ENCODE measurements around the gene CLK3.
A peak's percentile ranks its signal among the peaks of the same experiment; 100 is the strongest.
"Not testable (repeated sequence)": the region's sequence is repeated elsewhere in the genome, so short reads cannot be mapped to it uniquely, and the experiment has no call there.

The CLK3 gene

GRCh38 chr15:74615508-74616365 lies at the start of gene CLK3:
TSS of gene CLK3 (plus strand) at chr15:74615836. CDS start at chr15:74619197, 3,361 bp downstream.
- peak; percentile 96 for DNase-seq (ENCODE audit: low spot score)

DNA sequence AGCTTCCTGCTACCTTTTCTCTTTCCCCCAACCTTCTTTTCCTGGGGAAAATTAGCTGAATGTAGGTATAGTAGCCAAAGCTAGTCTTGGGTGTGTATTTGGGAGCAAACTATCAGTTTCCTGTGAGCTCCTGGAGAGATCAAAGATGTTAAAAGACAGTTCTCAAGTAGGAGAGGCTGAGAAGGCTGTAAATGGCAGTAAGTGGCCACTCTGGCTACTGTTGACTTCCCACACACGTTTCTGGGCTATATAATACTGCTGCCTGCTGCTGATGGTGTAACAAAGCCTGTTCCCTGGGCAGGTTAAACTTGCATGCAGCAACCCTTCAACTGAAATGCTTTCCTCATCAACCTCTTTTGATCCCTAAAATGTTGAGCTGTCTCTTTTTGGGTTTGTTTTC lies 47.0 kb upstream of the CLK3 start:
- no peak for DNase-seq (ENCODE audit: low spot score)

DNA sequence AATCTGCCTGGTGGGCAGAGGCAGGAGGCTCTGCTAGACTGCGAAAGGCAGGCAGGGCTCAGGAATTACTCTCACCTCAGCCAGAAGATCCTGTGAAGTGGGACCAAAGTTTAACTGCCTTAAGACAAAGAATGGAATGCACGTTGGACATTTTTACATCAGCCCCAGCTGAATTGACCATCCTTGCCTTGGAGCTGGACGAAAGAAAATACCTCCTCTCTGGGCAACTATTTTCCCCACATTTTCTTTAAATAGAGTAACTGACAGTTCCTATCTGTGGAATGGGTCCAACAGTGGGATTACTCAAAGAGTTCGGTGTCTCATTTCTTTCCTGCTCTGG lies 45.9 kb upstream of the CLK3 start:
- DNase-seq (ENCODE audit: low spot score): no peak

DNA sequence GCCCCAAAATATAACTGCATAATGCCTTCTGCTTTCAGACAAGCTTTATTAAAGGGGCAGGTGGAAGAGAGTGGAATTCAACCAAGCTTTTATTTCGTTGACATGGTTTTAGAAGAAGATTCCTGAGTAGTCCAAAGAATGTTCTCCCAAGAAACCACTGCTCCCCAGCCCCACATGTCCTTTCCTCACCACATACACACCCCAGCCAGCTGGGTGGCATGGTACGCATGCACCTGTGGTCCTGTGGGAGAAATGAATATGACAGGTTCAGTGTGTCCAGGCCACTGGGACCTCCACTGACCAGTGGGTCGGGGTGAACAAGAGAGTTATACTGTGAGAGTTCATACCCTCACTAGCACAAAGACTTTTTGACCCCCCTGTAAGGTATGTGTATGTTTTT lies 44.4 kb upstream of the CLK3 start:
- DNase-seq (ENCODE audit: low spot score): no peak

GRCh38 chr15:74573987-74574386 lies 41.6 kb upstream of the CLK3 start:
- no peak for DNase-seq (ENCODE audit: low spot score)

DNA sequence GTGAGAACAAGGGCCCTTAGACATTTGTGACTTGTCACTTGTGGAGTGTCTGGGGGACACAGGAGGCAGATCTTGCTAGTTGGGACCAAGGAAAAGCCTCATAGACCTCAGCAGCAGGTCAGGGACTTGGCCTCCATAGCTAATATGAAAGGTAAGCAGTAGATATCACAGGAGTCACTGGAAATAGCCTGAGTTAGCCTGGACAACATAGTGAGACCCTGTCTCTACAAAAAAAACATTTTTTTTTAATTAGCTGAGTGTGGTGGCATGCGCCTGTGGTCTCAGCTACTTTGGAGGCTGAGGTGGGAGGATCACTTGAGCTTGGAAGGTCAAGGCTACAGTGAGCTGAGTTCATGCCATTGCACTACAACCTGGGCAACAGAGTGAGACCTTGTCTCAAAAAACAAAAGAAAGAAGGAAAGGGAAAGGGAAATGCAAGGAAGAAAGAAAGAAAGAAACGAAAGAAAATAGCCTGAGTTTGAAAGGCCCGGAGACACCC lies 37.1 kb upstream of the CLK3 start:
- no peak for DNase-seq (ENCODE audit: low spot score)

GRCh38 chr15:74579001-74579400 lies 36.6 kb upstream of the CLK3 start:
- no peak for DNase-seq (ENCODE audit: low spot score)

GRCh38 chr15:74580538-74581350 lies 34.9 kb upstream of the CLK3 start:
- no peak for DNase-seq (ENCODE audit: low spot score)

- no peak for DNase-seq (ENCODE audit: low spot score)
Measured at GRCh38 chr15:74584204-74584603, 31.4 kb upstream of the CLK3 start.

DNA sequence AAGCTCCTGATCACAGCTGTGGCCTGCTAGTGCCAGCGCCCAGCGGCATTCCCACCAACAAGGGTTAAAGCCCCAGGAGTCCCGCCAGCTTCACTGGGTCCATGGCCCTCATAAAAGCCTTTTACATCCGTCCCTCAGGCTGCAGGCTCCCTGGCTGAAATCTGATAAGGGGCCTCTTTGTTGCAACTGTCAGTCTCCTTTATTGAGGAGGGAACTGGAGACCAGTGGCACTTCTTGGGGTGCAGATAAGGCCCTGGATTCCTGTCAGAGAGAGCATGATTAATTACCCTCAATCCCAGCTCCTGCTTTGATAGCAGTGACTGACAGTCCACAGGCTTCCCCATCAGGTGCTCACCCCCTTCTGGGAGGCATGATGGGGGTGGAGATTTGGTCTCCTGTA lies 30.9 kb upstream of the CLK3 start:
- no peak for DNase-seq (ENCODE audit: low spot score)

DNA sequence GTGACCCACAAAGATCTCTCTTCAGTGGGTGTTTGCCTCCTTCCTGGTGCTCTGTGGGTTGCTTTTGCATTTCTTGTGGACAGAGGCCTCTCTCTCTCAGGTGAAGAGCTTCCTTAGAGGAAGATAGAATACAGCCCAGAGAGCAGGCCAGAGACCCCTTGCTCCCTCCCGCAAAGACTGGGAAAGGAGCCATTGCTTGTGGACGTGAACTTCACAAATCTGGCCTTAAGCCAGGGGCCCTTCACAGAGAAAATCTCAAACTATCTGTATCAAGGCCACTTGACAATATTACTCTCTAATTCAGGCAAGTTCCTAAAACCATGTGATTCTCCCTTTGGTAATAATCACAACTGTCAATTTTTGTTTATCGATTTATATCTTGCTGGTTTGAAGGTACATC lies 30.4 kb upstream of the CLK3 start:
- DNase-seq (ENCODE audit: low spot score): no peak

DNA sequence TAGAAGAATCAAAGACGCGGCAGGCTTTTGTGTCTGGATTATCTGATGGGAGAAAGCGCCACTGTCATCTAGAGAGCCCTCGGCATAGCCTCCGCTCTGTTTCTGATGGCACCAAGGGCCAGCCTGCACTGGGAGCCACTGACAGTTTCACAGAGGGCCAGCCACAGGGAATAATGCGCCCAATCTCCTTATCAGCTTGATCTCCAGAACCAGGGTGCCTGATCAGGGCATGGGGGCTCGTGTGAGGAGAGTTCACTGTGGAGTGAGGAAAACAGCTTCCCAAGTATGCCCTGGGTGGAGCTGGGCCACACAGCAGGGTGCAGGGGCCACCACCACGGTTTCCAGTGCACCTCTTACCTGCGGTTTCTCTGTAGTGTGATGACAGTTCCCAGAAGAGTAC lies 29.8 kb upstream of the CLK3 start:
- DNase-seq (ENCODE audit: low spot score): no peak

DNA sequence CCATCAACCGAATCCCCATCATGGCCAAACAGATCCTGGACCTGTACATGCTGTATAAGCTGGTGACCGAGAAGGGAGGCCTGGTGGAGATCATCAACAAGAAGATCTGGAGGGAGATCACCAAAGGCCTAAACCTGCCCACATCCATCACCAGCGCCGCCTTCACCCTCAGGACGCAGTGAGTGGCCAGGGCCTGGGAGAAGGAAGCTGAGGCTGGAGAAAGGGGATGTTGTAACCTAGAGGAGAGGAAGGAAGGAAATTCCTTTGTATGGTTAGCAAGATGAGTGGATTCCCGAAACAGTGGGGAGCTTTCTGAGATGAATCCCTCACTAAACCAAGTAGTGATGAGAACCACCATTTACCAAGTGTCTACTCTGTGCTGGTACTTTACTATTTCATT lies 25.8 kb upstream of the CLK3 start:
- DNase-seq (ENCODE audit: low spot score): no peak

GRCh38 chr15:74592222-74592621 lies 23.4 kb upstream of the CLK3 start:
- no peak for DNase-seq (ENCODE audit: low spot score)

DNA sequence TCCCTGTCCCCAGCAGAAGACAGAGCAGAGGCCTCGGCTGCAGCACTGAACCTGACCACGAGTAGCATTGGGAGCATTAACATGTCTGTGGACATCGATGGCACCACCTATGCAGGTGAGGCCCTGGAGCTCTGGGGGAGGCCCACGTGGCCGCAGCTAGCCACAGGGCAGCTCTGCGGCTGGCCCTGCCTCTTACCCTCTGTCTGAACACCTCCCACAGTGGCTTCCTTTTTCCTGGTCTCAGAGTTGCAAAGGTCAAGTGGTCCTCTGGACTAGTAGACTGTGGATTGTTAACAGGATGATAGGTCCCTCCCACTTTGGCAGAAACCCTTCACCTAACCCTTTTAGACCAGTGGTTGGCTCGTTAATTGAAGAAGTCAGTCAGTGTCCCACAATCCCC lies 22.5 kb upstream of the CLK3 start:
- DNase-seq (ENCODE audit: low spot score): no peak

GRCh38 chr15:74594455-74594854 lies 21.2 kb upstream of the CLK3 start:
- no peak for DNase-seq (ENCODE audit: low spot score)

DNA sequence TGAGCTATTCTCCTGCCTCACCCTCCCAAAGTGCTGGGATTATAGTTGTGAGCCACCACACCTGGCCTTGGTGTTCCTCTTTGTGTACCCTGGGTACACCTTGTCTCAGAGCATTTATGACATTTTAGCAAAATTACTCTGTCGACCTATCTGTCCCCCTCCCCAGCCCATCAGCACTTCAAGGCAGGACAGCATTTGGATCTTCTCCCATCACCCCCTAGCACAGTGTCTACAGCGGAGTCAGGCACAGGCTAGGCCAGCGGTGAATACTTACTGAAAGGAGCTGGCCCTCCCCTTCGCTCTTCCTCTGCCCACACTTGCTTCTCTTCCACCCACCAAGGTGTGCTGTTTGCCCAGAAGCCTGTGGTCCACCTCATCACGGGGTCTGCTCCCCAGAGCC lies 20.4 kb upstream of the CLK3 start:
- no peak for DNase-seq (ENCODE audit: low spot score)

DNA sequence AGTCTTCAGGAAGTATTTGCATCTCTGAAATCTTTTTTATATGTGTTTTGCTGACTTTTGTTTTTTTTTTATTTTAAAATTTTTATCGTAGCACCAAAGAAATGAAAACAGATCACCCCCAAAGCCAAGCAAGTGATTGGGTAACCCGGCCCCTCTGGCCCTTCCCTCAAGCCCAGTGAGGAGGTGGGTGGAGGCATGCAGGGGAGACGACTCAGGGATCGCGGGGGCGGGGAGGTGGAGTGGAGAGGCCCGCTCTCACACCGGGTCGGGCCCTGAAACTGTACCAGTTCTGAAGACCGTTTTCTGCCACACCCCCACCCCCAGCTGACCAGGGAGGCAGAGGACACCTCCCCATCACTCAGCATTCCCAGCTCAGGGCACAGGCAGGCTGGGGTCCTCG lies 18.9 kb upstream of the CLK3 start:
- not testable (repeated sequence) for DNase-seq (ENCODE audit: low spot score)

GRCh38 chr15:74597146-74597705 lies 18.4 kb upstream of the CLK3 start:
- DNase-seq (ENCODE audit: low spot score): not testable (repeated sequence)

DNA sequence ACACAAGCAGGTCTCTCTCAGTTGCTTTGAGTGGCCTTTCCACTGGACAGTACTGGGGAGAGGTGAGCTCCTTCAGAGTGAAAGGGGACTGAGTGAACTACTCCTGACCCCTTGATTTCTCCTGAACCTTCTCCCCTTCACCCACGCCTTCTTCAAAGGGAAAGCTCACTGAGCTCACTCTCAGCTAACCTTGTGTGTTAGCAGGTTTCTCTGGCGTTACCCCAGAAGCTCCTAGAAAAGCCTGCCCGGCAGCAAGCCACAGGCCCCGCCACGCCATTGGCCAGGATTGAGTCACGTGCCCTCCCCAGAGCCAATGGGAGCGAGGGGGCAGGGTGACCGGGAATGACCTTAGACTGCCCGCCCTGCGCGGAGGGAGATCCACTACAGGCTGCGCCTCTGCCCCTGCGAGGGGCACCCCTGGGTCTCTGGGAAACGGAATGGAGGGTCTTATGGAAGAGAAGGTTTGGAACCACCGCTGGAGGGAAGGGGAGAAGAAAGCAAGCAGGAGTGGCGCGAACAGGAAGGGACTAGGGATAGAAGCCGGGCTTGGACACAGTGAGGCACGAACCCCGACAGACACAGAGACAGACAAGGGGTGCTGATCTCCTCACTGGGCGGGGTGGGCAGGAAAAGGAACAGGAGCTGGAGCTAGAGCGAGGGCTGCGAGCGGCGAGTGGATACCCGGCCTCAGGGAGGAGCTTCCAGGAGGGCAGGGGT lies 17.4 kb upstream of the CLK3 start:
- DNase-seq (ENCODE audit: low spot score): peak; percentile 99

DNA sequence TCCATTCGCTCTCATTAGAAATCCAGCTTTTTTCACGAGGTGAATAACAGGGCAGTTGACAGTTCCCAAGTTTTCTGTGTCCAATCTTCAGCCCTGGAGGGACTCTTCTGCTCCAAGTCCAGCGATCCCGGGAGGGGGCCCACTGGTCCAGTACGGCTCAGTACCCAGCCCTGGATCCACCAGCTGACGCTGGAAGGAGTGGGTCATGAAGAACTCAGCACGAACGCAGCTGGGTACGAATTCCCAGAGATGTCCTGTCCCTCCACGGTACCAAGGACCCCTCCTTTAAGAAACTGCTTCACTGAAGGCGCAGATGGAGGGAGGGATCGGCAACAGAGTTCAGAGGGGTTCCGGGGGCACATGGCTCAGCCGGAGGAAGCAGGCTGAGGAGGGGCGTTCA lies 16.5 kb upstream of the CLK3 start:
- no peak for DNase-seq (ENCODE audit: low spot score)

Measured in germinal center (tissue), 1 donor.